ENCODE results near the gene ITK. TPM values are rescaled to one million over a fixed set of nuclear protein-coding genes. Genes with fewer than 3 reads are reported as not detected.

ITK gene
- total and polyA plus RNA-seq, 2 of the 8 experiments (the other 6 are each of a cell fraction or from before 2014, with no cell fraction given): 0.05 TPM; not detected in 1

- no peak overlapping the region for H3K4me3 ChIP-seq (ENCODE audit: extremely low read depth in 1 of 4, insufficient read depth in 2 of 4, low read depth in 3 of 4, low read length in 4 of 4)
- no peak overlapping the region for H3K23ac ChIP-seq (ENCODE audit: insufficient read length)
- CTCF ChIA-PET (ENCODE audit: partially characterized antibody): interaction anchor here (1.6 kb wide), 1 partner anchor 120 kb away, joined by 3 read pairs; no protein-coding TSS in a partner anchor
- no peak overlapping the region for H2BK15ac ChIP-seq (ENCODE audit: low read length)
- peaks cover 0 to 2% of the 10 kb centered on the region in 2 experiments for H4K20me1 ChIP-seq (replicated peaks in 1 of 2; ENCODE audit: control insufficient read depth in 1 of 2, insufficient read depth in 2 of 2, low read length in 2 of 2)
- no peak for DNase-seq (ENCODE audit: low read depth in 1 of 2, low spot score in 2 of 2)
- no peak for FAIRE-seq
- no peak overlapping the region for H3K56ac ChIP-seq (replicated peaks; ENCODE audit: insufficient read length, low read depth, low read length)
- no peaks in the 10 kb centered on the region for H3K9me3 ChIP-seq (ENCODE audit: insufficient read depth in 2 of 2, low read depth in 1 of 2, low read length in 1 of 2)
- no peaks in the 10 kb centered on the region for H3K79me2 ChIP-seq (ENCODE audit: control insufficient read depth in 1 of 2, insufficient read depth in 2 of 2, low read length in 2 of 2)
- H2BK20ac ChIP-seq (ENCODE audit: low read length): no peak overlapping the region
- no peak overlapping the region for H3K18ac ChIP-seq (ENCODE audit: extremely low read depth, low read length)
- no peak overlapping the region for H2BK120ac ChIP-seq (replicated peaks; ENCODE audit: low read depth, low read length)
- no peak overlapping the region for H2AK5ac ChIP-seq (ENCODE audit: low read depth, low read length)
- H3K79me1 ChIP-seq (ENCODE audit: low read depth, low read length): no peaks in the 10 kb centered on the region
- H3K23me2 ChIP-seq (ENCODE audit: low read depth, low read length): no peaks in the 10 kb centered on the region
- H3K27ac ChIP-seq (ENCODE audit: low read depth, low read length): no peak overlapping the region
- POLR2A ChIA-PET (ENCODE audit: partially characterized antibody): no interaction called here
- no peak overlapping the region for H3K9ac ChIP-seq (replicated peaks in 1 of 4; ENCODE audit: extremely low read depth in 1 of 4, low read depth in 3 of 4, low read length in 3 of 4)
- WGBS, 2 experiments (ENCODE audit: extremely low coverage in 1 of 2, insufficient coverage in 1 of 2, insufficient read length in 1 of 2, insufficient replicate concordance in 2 of 2, low coverage in 1 of 2, low lambda C conversion rate in 2 of 2, missing lambda C conversion rate in 1 of 2): 96% methylated on average over 8 of the region's 8 CpGs; no CpG with 5 or more reads in 1 of the 2 experiments
- peaks cover 1 to 26% (median 11%) of the 10 kb centered on the region in 4 experiments for H3K27me3 ChIP-seq (replicated peaks in 1 of 4; ENCODE audit: control insufficient read depth in 3 of 4, extremely low read depth in 1 of 4, insufficient read depth in 3 of 4, low read length in 3 of 4)
- H2AFZ ChIP-seq (ENCODE audit: low read length): no peak overlapping the region
- H2BK12ac ChIP-seq (ENCODE audit: low read depth, low read length): no peak overlapping the region
- H4K91ac ChIP-seq (replicated peaks; ENCODE audit: insufficient read length, low read length): no peak overlapping the region
- no peak overlapping the region for H3K4ac ChIP-seq (replicated peaks; ENCODE audit: insufficient read length, low read depth, low read length)
- no peak overlapping the region for H3K4me2 ChIP-seq (ENCODE audit: insufficient read depth in 1 of 2, low read depth in 2 of 2, low read length in 2 of 2)
- no peak overlapping the region for H4K5ac ChIP-seq (ENCODE audit: insufficient read length, low read depth, low read length)
- no peak overlapping the region for H2BK5ac ChIP-seq (ENCODE audit: low read depth, low read length)
- no peak overlapping the region for H3K14ac ChIP-seq (ENCODE audit: insufficient read length)
- H3K4me1 ChIP-seq (replicated peaks in 1 of 4; ENCODE audit: control insufficient read depth in 3 of 4, insufficient read depth in 4 of 4, low read length in 3 of 4): no peaks in the 10 kb centered on the region
- no peak overlapping the region for H4K8ac ChIP-seq (ENCODE audit: extremely low read depth, insufficient read depth, low read length)
- H3K36me3 ChIP-seq (ENCODE audit: control insufficient read depth in 2 of 4, insufficient read depth in 4 of 4, low read length in 3 of 4): no peaks in the 10 kb centered on the region
- TF ChIP-seq TAF1 (IDR thresholded peaks at IDR 0.05; ENCODE audit: low read depth, low read length): no peak
- no peak for TF ChIP-seq TEAD4 (IDR thresholded peaks at IDR 0.05; ENCODE audit: low read depth, low read length)
- no peak for TF ChIP-seq KDM1A (IDR thresholded peaks at IDR 0.05; ENCODE audit: borderline replicate concordance, low read length)
- no peak for TF ChIP-seq POLR2AphosphoS5 (IDR thresholded peaks at IDR 0.05; ENCODE audit: low read depth, low read length)
- no peak for TF ChIP-seq SIX5 (IDR thresholded peaks at IDR 0.05; ENCODE audit: low read depth, low read length)
- TF ChIP-seq JUN (IDR thresholded peaks at IDR 0.05; ENCODE audit: low read depth, low read length): no peak
- no peak for TF ChIP-seq TBP (IDR thresholded peaks at IDR 0.05; ENCODE audit: low read depth, low read length)
Measured at GRCh38 chr5:157184117-157184670, 3.6 kb downstream of the ITK start.

All from H1 (cell line).